IPS-15b (cell line): ENCODE measurements around the gene PRKN.

ENCODE experiments used
- H3K27me3 ChIP-seq: one replicate; pipeline ENCODE4 v1.6.1; 2013; ENCODE audit warnings: low read length; ENCODE audit not compliant: control insufficient read depth, insufficient read depth
- H3K36me3 ChIP-seq: one replicate; pipeline ENCODE4 v1.6.1; 2013; ENCODE audit warnings: low read length; ENCODE audit not compliant: control insufficient read depth, insufficient read depth
- H3K4me1 ChIP-seq: one replicate; pipeline ENCODE4 v1.6.1; 2013; ENCODE audit warnings: mild to moderate bottlenecking, low read length; ENCODE audit not compliant: control insufficient read depth, insufficient read depth
- H3K4me3 ChIP-seq: one replicate; pipeline ENCODE4 v1.5.1; 2013; ENCODE audit warnings: low read depth, low read length
- H3K9ac ChIP-seq: one replicate; pipeline ENCODE4 v1.6.1; 2013; ENCODE audit warnings: low read depth, mild to moderate bottlenecking, low read length
- H3K9me3 ChIP-seq: one replicate; pipeline ENCODE4 v1.6.1; 2013; ENCODE audit warnings: mild to moderate bottlenecking, low read length; ENCODE audit not compliant: control insufficient read depth, insufficient read depth

The PRKN gene

GRCh38 chr6:162612613-162613012 is 115.0 kb downstream of the PRKN start:
- Histone ChIP-seq H3K36me3 (no peaks in the 10 kb centered on the region), H3K9ac (no peak overlapping the region), H3K27me3 (no peaks in the 10 kb centered on the region), H3K4me3 (no peak overlapping the region), H3K9me3 (no peaks in the 10 kb centered on the region), H3K4me1 (no peaks in the 10 kb centered on the region)

GRCh38 chr6:162610351-162610750 is 117.2 kb downstream of the PRKN start:
- H3K9ac ChIP-seq, result no peak overlapping the region
- no peaks in the 10 kb centered on the region for H3K36me3 ChIP-seq
- H3K4me1 ChIP-seq, result no peaks in the 10 kb centered on the region
- no peaks in the 10 kb centered on the region for H3K9me3 ChIP-seq
- H3K27me3 ChIP-seq, result no peaks in the 10 kb centered on the region
- H3K4me3 ChIP-seq, result no peak overlapping the region

- H3K27me3 ChIP-seq, result no peaks in the 10 kb centered on the region
- peaks cover 5% of the 10 kb centered on the region for H3K4me1 ChIP-seq
- no peaks in the 10 kb centered on the region for H3K36me3 ChIP-seq
- no peak overlapping the region for H3K4me3 ChIP-seq
- no peak overlapping the region for H3K9ac ChIP-seq
- no peaks in the 10 kb centered on the region for H3K9me3 ChIP-seq
Observed at GRCh38 chr6:162605881-162606280, 121.7 kb downstream of the PRKN start.

GRCh38 chr6:162603231-162604015 is 124.1 kb downstream of the PRKN start:
- Histone ChIP-seq H3K27me3 (no peaks in the 10 kb centered on the region), H3K4me3 (no peak overlapping the region)

GRCh38 chr6:162602759-162603158 is 124.8 kb downstream of the PRKN start:
- no peaks in the 10 kb centered on the region for H3K36me3 ChIP-seq
- H3K4me3 ChIP-seq, result no peak overlapping the region
- peaks cover 5% of the 10 kb centered on the region for H3K4me1 ChIP-seq
- H3K9ac ChIP-seq, result no peak overlapping the region
- H3K27me3 ChIP-seq, result no peaks in the 10 kb centered on the region
- H3K9me3 ChIP-seq, result no peaks in the 10 kb centered on the region

More at GRCh38 chr6:162603231-162604015, 124.1 kb downstream of the PRKN start:
- Histone ChIP-seq H3K9ac (no peak overlapping the region), H3K9me3 (no peaks in the 10 kb centered on the region), H3K36me3 (no peaks in the 10 kb centered on the region), H3K4me1 (peaks cover 5% of the 10 kb centered on the region)

GRCh38 chr6:162596676-162597075 is 130.9 kb downstream of the PRKN start:
- H3K9me3 ChIP-seq, result no peaks in the 10 kb centered on the region
- H3K27me3 ChIP-seq, result no peaks in the 10 kb centered on the region
- H3K9ac ChIP-seq, result no peak overlapping the region
- H3K4me3 ChIP-seq, result no peak overlapping the region
- no peaks in the 10 kb centered on the region for H3K4me1 ChIP-seq
- H3K36me3 ChIP-seq, result no peaks in the 10 kb centered on the region

- Histone ChIP-seq H3K9me3 (no peaks in the 10 kb centered on the region), H3K27me3 (no peaks in the 10 kb centered on the region), H3K4me1 (peaks cover 2% of the 10 kb centered on the region), H3K36me3 (no peaks in the 10 kb centered on the region), H3K4me3 (no peak overlapping the region), H3K9ac (no peak overlapping the region)
Observed at GRCh38 chr6:162591517-162591916, 136.0 kb downstream of the PRKN start.

- Histone ChIP-seq H3K4me3 (no peak overlapping the region), H3K36me3 (no peaks in the 10 kb centered on the region), H3K27me3 (no peaks in the 10 kb centered on the region), H3K4me1 (no peaks in the 10 kb centered on the region), H3K9ac (no peak overlapping the region), H3K9me3 (no peaks in the 10 kb centered on the region)
Observed at GRCh38 chr6:162581988-162582780, 145.4 kb downstream of the PRKN start.

GRCh38 chr6:162580619-162581018 is 146.9 kb downstream of the PRKN start:
- Histone ChIP-seq H3K36me3 (no peaks in the 10 kb centered on the region), H3K4me3 (no peak overlapping the region)

GRCh38 chr6:162576016-162576415 is 151.6 kb downstream of the PRKN start:
- H3K9me3 ChIP-seq, result no peaks in the 10 kb centered on the region
- H3K9ac ChIP-seq, result no peak overlapping the region
- H3K4me1 ChIP-seq, result no peaks in the 10 kb centered on the region
- H3K4me3 ChIP-seq, result no peak overlapping the region
- H3K27me3 ChIP-seq, result no peaks in the 10 kb centered on the region
- no peaks in the 10 kb centered on the region for H3K36me3 ChIP-seq

More at GRCh38 chr6:162580619-162581018, 146.9 kb downstream of the PRKN start:
- Histone ChIP-seq H3K4me1 (no peaks in the 10 kb centered on the region), H3K27me3 (no peaks in the 10 kb centered on the region), H3K9ac (no peak overlapping the region), H3K9me3 (no peaks in the 10 kb centered on the region)

- H3K9me3 ChIP-seq, result no peaks in the 10 kb centered on the region
- H3K27me3 ChIP-seq, result no peaks in the 10 kb centered on the region
Observed at GRCh38 chr6:162572240-162572639, 155.3 kb downstream of the PRKN start.

GRCh38 chr6:162568266-162568665 is 159.3 kb downstream of the PRKN start:
- no peak overlapping the region for H3K9ac ChIP-seq
- no peaks in the 10 kb centered on the region for H3K4me1 ChIP-seq
- H3K36me3 ChIP-seq, result no peaks in the 10 kb centered on the region
- no peaks in the 10 kb centered on the region for H3K9me3 ChIP-seq
- no peaks in the 10 kb centered on the region for H3K27me3 ChIP-seq
- no peak overlapping the region for H3K4me3 ChIP-seq

More at GRCh38 chr6:162572240-162572639, 155.3 kb downstream of the PRKN start:
- H3K36me3 ChIP-seq, result no peaks in the 10 kb centered on the region
- no peaks in the 10 kb centered on the region for H3K4me1 ChIP-seq
- H3K9ac ChIP-seq, result no peak overlapping the region
- no peak overlapping the region for H3K4me3 ChIP-seq
